Lower leg skin (tissue), 3 donors: Measurements from ENCODE around the gene NOX5.

ENCODE experiments used
- POLR2A ChIP-seq, 2 donors: fragments of 450-650 bp; IDR thresholded peaks; one replicate each; pipeline ENCODE4 v1.6.1; 2016 to 2017; ENCODE audit warnings: antibody characterized with exemption in 2 of 2, mild to moderate bottlenecking in 1 of 2, moderate library complexity in 1 of 2
- TF ChIP-seq, protein P1 (sequence below), 3 donors: fragments of 450-650 bp; IDR thresholded peaks; one replicate each; pipeline ENCODE4 v1.5.1; 2016; ENCODE audit warnings: antibody characterized with exemption in 3 of 3, mild to moderate bottlenecking in 3 of 3, moderate library complexity in 2 of 3

DNA sequence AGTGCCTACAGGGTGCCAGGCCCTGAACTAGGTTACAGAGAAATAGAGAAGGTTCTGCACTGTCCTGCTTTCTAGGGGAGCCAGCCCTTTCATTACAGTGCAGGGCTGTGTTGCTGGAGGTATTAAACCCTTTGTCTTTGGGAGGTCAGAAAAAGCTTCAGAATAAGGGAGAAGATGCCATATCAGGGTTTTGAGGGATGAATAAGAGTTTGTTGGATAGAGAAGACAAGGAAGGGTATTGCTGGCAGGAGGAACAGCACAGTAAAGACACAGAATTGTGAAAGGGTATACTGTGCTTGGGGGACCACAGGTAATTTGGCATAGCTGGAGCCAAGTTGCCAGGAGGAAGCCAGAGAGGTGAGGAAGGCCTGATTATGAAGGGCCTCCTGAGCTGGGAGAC, 23.0 kb downstream of the NOX5 start:
- no peak for TF ChIP-seq POLR2A (IDR thresholded peaks at IDR 0.05)
- TF ChIP-seq, protein P1, sequence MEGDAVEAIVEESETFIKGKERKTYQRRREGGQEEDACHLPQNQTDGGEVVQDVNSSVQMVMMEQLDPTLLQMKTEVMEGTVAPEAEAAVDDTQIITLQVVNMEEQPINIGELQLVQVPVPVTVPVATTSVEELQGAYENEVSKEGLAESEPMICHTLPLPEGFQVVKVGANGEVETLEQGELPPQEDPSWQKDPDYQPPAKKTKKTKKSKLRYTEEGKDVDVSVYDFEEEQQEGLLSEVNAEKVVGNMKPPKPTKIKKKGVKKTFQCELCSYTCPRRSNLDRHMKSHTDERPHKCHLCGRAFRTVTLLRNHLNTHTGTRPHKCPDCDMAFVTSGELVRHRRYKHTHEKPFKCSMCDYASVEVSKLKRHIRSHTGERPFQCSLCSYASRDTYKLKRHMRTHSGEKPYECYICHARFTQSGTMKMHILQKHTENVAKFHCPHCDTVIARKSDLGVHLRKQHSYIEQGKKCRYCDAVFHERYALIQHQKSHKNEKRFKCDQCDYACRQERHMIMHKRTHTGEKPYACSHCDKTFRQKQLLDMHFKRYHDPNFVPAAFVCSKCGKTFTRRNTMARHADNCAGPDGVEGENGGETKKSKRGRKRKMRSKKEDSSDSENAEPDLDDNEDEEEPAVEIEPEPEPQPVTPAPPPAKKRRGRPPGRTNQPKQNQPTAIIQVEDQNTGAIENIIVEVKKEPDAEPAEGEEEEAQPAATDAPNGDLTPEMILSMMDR (IDR thresholded peaks at IDR 0.05) = no peak
